ENCODE results near the gene ZCCHC24. TPM values are rescaled to one million over a fixed set of nuclear protein-coding genes. Genes with fewer than 3 reads are reported as not detected.
A peak's percentile ranks its signal among the peaks of the same experiment; 100 is the strongest.
"Not testable (repeated sequence)": the region's sequence is repeated elsewhere in the genome, so short reads cannot be mapped to it uniquely, and the experiment has no call there.

ZCCHC24 gene
- polyA plus RNA-seq, 4 donors, result 21.4 to 77.0 (median 25.6) TPM

- no peak for DNase-seq (ENCODE audit: low read depth in 4 of 4, low spot score in 3 of 4)
Measured at GRCh38 chr10:79350407-79351154, 94.8 kb downstream of the ZCCHC24 start.

DNA sequence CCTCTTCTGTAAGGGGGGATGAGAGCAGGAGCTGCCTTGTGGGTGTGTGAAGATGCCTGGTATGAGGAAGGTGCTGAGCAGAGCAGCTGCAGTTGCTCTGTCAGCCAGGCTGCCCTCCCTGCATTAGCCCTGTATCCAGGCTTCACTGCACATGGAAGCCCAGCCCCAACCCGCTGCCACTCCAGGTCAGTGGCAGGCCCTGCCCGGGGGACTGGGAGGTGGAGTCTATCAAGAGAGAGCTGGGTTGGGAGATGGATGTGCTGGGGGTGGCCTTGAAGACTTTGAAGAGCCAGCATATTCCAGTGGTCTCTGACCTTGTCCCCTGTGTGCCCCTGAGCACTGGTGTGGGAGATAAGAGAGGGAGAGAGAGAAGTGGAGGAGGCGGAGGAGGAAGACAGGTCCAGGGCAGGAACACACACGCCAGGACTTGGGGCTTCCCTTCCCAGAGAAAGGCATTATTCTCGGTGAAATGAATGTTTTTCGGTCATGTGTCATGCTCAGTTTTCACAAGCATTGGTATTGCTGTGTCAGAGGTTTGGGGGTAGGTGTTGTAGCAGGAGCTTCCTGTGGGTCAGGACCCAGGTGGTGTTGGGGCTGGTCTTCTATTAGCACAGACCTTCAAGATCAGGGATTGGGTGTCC, 95.5 kb downstream of the ZCCHC24 start:
- peak in 1 of 4 donors; percentile 15 for DNase-seq (ENCODE audit: low read depth in 4 of 4, low spot score in 3 of 4)

DNA sequence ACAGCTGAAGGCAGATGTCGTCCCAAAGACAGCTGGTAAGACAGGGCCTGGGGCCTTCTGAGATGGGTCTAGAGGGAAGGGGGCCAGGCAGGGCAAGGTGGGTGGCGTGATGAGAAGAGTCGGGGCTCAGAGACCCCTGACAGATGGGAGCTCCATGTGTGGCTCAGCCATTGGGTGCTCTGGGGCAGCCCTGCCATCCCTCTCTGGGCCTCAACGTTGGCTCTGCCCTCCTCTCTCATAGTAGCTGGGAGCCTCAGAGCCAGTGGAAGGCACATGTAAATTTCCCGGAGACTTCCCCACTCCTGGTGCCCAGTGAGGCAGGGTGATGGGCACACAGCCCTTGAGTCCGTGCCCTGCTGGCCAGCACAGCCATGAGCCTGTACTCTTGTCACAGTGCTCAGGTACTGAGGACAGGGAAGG, 96.3 kb downstream of the ZCCHC24 start:
- no peak for DNase-seq (ENCODE audit: low read depth in 4 of 4, low spot score in 3 of 4)

GRCh38 chr10:79348640-79348988, 96.8 kb downstream of the ZCCHC24 start:
- no peak for DNase-seq (ENCODE audit: low read depth in 4 of 4, low spot score in 3 of 4)

DNA sequence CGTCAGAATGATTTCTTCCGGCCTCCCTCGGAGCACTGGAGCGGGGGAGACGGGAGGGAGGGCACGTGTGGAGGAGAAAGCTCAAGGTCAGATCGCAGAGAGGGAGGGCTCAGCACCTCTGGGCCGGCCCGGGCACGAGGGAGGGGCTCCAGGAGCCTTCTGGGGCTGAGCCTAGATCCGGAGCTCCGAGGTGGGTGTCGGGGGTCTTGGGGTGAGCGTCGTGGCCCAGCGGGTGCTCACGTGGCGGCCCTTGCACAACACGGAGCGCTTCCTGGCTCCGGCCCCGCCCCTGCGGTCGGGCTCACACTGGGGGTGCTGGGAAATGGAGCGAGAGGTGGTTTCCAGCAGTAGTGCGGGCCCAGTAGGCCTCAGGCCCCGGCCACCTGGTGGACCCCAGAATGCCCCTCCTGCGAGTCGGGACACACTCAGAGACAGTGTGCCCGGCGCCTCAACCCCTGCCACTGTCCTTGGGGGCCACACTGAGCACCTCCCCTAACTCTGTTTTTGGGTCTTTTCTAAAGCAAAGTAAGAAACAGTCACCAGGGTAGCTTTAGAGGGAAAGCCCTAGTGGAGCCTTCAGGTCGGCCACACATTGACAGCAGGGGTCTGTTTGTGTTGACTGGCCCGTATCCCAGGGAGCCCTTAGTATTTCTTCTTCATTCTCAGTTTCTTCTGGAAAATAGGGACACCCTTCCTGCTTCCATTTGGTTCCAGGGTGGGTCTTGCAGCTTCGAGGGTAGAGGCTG, 97.4 kb downstream of the ZCCHC24 start:
- no peak for DNase-seq (ENCODE audit: low read depth in 4 of 4, low spot score in 3 of 4)

DNA sequence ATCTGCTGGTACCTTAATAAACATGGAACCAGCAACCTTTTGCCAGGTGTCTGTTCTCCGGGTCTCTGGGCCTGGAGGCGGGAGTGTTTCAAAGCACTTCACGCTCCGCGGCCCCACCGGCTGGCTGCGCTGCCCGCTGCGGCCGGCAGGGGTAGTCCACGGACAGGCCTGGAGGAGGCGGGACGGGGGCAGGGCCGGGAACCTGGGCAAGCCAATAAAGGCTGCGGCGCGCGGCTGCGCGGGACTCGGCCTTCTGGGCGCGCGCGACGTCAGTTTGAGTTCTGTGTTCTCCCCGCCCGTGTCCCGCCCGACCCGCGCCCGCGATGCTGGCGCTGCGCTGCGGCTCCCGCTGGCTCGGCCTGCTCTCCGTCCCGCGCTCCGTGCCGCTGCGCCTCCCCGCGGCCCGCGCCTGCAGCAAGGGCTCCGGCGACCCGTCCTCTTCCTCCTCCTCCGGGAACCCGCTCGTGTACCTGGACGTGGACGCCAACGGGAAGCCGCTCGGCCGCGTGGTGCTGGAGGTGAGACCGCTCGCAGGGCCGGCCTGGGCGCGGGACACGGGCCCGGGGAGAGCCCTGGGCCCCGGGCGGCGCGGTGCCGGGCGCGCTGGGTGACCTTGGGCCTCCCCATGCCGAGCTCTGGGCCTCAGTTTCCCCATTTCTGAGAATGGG, 98.1 kb downstream of the ZCCHC24 start, which contains the start of gene PPIF:
TSS of gene PPIF (plus strand) at position 244 of the 668 bp plus-strand sequence. CDS start at position 324, 80 bp downstream.
- DNase-seq (ENCODE audit: low read depth in 4 of 4, low spot score in 3 of 4), result peak; percentile 75 to 83 (median 81)

GRCh38 chr10:79346388-79347225, 98.8 kb downstream of the ZCCHC24 start:
- DNase-seq (ENCODE audit: low read depth in 4 of 4, low spot score in 3 of 4), result no peak

GRCh38 chr10:79346012-79346340, 99.4 kb downstream of the ZCCHC24 start:
- DNase-seq (ENCODE audit: low read depth in 4 of 4, low spot score in 3 of 4), result no peak

GRCh38 chr10:79345241-79346011, 100.0 kb downstream of the ZCCHC24 start:
- DNase-seq (ENCODE audit: low read depth in 4 of 4, low spot score in 3 of 4), result no peak

- DNase-seq (ENCODE audit: low read depth in 4 of 4, low spot score in 3 of 4), result no peak
Measured at GRCh38 chr10:79344502-79345195, 100.8 kb downstream of the ZCCHC24 start.

GRCh38 chr10:79342811-79343561, 102.4 kb downstream of the ZCCHC24 start:
- DNase-seq (ENCODE audit: low read depth in 4 of 4, low spot score in 3 of 4), result no peak

- no peak for DNase-seq (ENCODE audit: low read depth in 4 of 4, low spot score in 3 of 4)
Measured at GRCh38 chr10:79342295-79342761, 103.1 kb downstream of the ZCCHC24 start.

GRCh38 chr10:79340646-79341244, 104.7 kb downstream of the ZCCHC24 start:
- no peak for DNase-seq (ENCODE audit: low read depth in 4 of 4, low spot score in 3 of 4)

DNA sequence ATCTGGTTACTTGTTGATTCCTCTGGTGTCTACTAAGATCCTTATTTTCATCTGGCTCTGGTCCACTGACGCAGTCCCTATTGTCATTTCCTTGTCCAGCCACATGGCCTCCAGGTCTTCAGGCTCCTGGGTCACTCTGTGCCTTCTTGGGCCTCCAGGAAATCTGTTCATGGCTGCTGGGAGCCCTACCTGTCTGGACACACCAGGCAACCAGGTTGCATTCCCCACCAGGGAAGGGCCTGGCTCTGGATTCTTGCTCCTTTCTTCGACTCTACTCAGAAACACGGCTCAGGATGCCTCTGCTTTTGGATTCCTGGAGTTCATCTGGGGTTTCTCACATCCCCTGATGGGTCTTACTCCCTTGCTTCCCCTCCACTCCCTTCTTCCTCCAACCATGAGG, 106.2 kb downstream of the ZCCHC24 start:
- no peak for DNase-seq (ENCODE audit: low read depth in 4 of 4, low spot score in 3 of 4)

GRCh38 chr10:79337783-79338469, 107.5 kb downstream of the ZCCHC24 start:
- DNase-seq (ENCODE audit: low read depth in 4 of 4, low spot score in 3 of 4), result not testable (repeated sequence)

DNA sequence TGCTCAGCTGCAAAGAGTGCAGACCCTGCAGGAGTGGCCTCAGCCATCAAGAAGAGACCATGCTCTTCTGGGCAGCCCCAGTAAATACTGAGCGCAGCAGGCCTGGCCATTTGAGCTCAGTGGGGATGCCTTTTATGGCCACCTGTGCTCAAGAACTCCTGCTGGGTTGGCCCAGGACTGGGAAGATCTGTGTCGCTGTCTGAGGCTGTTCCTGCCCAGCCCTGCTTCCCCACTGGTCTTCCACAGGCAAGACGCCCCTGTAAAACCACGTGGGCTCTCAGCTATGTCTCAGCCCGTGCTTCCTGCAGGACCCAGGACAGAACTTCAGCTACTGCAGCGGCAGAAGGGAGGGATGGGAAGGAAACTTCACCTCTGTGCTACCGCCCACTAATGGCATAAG, 108.7 kb downstream of the ZCCHC24 start:
- no peak for DNase-seq (ENCODE audit: low read depth in 4 of 4, low spot score in 3 of 4)

DNA sequence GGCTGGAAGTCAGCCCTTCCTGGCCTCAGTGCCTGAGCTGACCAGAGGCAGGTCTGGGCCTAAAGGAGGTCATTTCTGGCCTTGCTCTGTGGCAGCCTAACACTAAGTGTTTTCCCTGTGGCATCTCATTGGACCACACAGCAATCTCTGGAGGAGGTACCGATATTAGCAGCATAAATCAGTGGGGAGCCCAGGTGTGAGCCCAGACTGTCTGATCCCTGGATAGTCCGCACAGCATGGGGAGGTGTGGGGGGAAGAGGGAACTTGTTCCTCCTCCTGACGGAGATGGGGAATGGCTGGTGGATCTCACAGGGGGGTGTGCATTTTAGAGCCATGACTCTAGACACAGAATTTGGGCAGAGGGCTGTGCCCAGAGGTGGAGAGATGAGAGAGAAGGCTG, 109.1 kb downstream of the ZCCHC24 start:
- no peak for DNase-seq (ENCODE audit: low read depth in 4 of 4, low spot score in 3 of 4)
